Measurements from ENCODE around the gene ASRGL1. TPM values are rescaled to one million over a fixed set of nuclear protein-coding genes. Genes with fewer than 3 reads are reported as not detected.

The ASRGL1 gene
- total RNA-seq, 1 experiment from 2014 or later = 31.1 TPM

- Mint-ChIP-seq H3K27ac (no peak overlapping the region), H3K36me3 (ENCODE audit: insufficient read depth in 1 of 3, low read depth in 3 of 3) (no peaks in the 10 kb centered on the region), H3K27me3 (ENCODE audit: low read depth) (peaks cover 5% of the 10 kb centered on the region), H3K4me1 (peaks cover 0 to 3% of the 10 kb centered on the region in 2 experiments; a peak in 1 of 4 replicates), H3K4me3 (no peak overlapping the region), H3K9me3 (no peaks in the 10 kb centered on the region)
- Histone ChIP-seq H2BK15ac (ENCODE audit: low read depth, low read length) (no peak overlapping the region), H3K79me2 (ENCODE audit: insufficient read depth, low read length) (no peaks in the 10 kb centered on the region), H3K9me3 (ENCODE audit: control insufficient read depth, low read depth, low read length) (no peaks in the 10 kb centered on the region), H3K23ac (ENCODE audit: insufficient read length, low read depth, low read length) (no peak overlapping the region), H2AK5ac (ENCODE audit: insufficient read length, low read length) (no peak overlapping the region), H2BK120ac (ENCODE audit: low read depth, low read length, poor library complexity, severe bottlenecking) (no peak overlapping the region), H3K27ac (ENCODE audit: insufficient read length, low read depth, low read length) (no peak overlapping the region), H3K56ac (ENCODE audit: insufficient read length, low read depth, low read length) (no peak overlapping the region), H3K4me1 (ENCODE audit: insufficient read depth, low read length) (no peaks in the 10 kb centered on the region), H2BK20ac (ENCODE audit: low read depth, low read length, poor library complexity, severe bottlenecking) (no peak overlapping the region), H2BK12ac (ENCODE audit: insufficient read length, low read depth, low read length) (no peak overlapping the region), H3K9ac (ENCODE audit: extremely low read depth, insufficient read length, low read length) (no peak overlapping the region), H3K23me2 (ENCODE audit: insufficient read length, low read depth, low read length, poor library complexity, severe bottlenecking) (no peaks in the 10 kb centered on the region), H3K4ac (ENCODE audit: low read depth, low read length) (no peak overlapping the region), H3K4me2 (ENCODE audit: insufficient read depth, insufficient read length, low read length) (no peak overlapping the region), H2BK5ac (ENCODE audit: insufficient read length, low read length) (no peak overlapping the region), H4K20me1 (ENCODE audit: control insufficient read depth, insufficient read depth, insufficient read length) (no peaks in the 10 kb centered on the region), H3K27me3 (ENCODE audit: insufficient read depth, low read length) (no peaks in the 10 kb centered on the region), H4K8ac (replicated peaks; ENCODE audit: insufficient read length, low read depth, low read length) (no peak overlapping the region), H3K14ac (ENCODE audit: insufficient read depth, low read length) (no peak overlapping the region), H4K5ac (ENCODE audit: insufficient read length, low read depth, low read length) (no peak overlapping the region), H3K18ac (ENCODE audit: insufficient read length, low read depth, low read length) (no peak overlapping the region), H3T11ph (ENCODE audit: low read length) (no peak overlapping the region), H2AFZ (ENCODE audit: low read length) (no peak overlapping the region), H4K91ac (ENCODE audit: insufficient read length, low read depth, low read length) (no peak overlapping the region), H3K79me1 (ENCODE audit: insufficient read depth, low read depth, low read length, poor library complexity, severe bottlenecking) (no peaks in the 10 kb centered on the region)
- no CpG with 5 or more reads among the region's 8 CpGs for WGBS (ENCODE audit: extremely low coverage, insufficient read length, low lambda C conversion rate)
- no peak for DNase-seq
- TF ChIP-seq CTCF (conservative IDR thresholded peaks at IDR 0.05) = no peak
These were observed 75.9 kb downstream of the ASRGL1 start for GRCh38 chr11:62413060-62413696.
